GM12892 (cell line): ENCODE results near the gene AP1G2.

Experiments
- POLR2A ChIP-seq: IDR thresholded peaks from 2 replicates; pipeline ENCODE4 v1.6.1; 2011; ENCODE audit warnings: low read depth, low read length, control low read depth
- TAF1 ChIP-seq: IDR thresholded peaks from 2 replicates; pipeline ENCODE4 v1.6.1; 2011; ENCODE audit warnings: low read depth, mild to moderate bottlenecking, control low read depth, low read length, borderline replicate concordance

DNA sequence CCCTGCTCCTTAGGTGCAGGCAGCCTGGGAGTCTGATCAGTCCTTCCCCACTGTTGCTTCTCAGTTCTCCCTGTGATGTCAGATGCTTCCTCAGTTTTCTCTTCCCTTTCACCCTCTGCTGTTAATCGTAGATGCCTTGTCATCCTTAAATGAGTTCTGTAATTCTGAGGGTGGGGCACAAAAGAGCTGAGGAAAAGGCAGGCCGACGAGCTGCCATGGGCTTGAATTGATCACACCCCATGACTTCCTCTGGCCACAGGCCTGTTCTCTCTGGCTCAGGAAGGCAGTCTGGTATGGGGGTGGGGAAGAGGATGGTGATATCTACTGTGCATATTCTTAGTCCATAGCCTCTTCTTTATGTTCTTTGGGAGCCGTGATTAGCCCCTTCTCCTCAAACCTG lies 5.2 kb upstream of the AP1G2 start:
- TF ChIP-seq TAF1: no peak
- TF ChIP-seq POLR2A: no peak
